IMR-90 (cell line): ENCODE data around the gene PMPCA. TPM values are rescaled to one million over a fixed set of nuclear protein-coding genes. Genes with fewer than 3 reads are reported as not detected.

ENCODE experiments used
- ATAC-seq: fragments of 200-7000 bp; cut with Tn5 transposase; 2 replicates; pipeline ENCODE4 v1.9.1; 2020; ENCODE audit warnings: low read depth, mild to moderate bottlenecking, moderate library complexity
- BruUV-seq: library from RNA; stranded (reverse); fragments of 400-500 nt; replicated peaks from 2 replicates; lab custom pipeline; 2021; lab: Mats Ljungman, UMichigan
- CTCF ChIA-PET: fragments of 300-600 bp; formaldehyde crosslinking; extraction: SDS; loops from one replicate; lab custom pipeline; 2021; ENCODE audit warnings: antibody characterized with exemption; lab: Yijun Ruan, JAX
- POLR2A ChIA-PET: fragments of 300-600 bp; sonication (Branson Sonifier 250); formaldehyde crosslinking; loops from one replicate; lab custom pipeline; 2022; ENCODE audit warnings: antibody characterized with exemption; ENCODE audit not compliant: unreplicated experiment; lab: Charles Lee
- DNase-seq: peaks from one replicate; pipeline ENCODE4 v3.0.0; 2013
- H2AFZ ChIP-seq: replicated peaks from 2 replicates; pipeline ENCODE3; 2013; ENCODE audit warnings: low read length, mild to moderate bottlenecking; ENCODE audit not compliant: poor library complexity
- H2AK5ac ChIP-seq: 2 replicates; pipeline ENCODE4 v1.6.1; 2013; ENCODE audit warnings: low read depth, low read length, inconsistent platforms
- H2AK9ac ChIP-seq: replicated peaks from 2 replicates; pipeline ENCODE3; 2013; ENCODE audit warnings: mild to moderate bottlenecking, low read depth, low read length, moderate library complexity; ENCODE audit not compliant: poor library complexity
- H2BK120ac ChIP-seq: 2 replicates; pipeline ENCODE4 v1.6.1; 2013; ENCODE audit warnings: low read depth, low read length, inconsistent platforms
- H2BK15ac ChIP-seq: 3 replicates; pipeline ENCODE4 v1.6.1; 2013; ENCODE audit warnings: low read depth, low read length, inconsistent platforms
- H2BK20ac ChIP-seq: 2 replicates; pipeline ENCODE4 v1.6.1; 2013; ENCODE audit warnings: low read depth, mild to moderate bottlenecking, inconsistent platforms, low read length, moderate library complexity
- H2BK5ac ChIP-seq: 2 replicates; pipeline ENCODE4 v1.6.1; 2013; ENCODE audit warnings: mild to moderate bottlenecking, low read depth, low read length, inconsistent platforms; ENCODE audit not compliant: poor library complexity, severe bottlenecking
- H3K14ac ChIP-seq: replicated peaks from 2 replicates; pipeline ENCODE4 v1.6.1; 2013; ENCODE audit warnings: low read depth, low read length, inconsistent platforms
- H3K18ac ChIP-seq: 2 replicates; pipeline ENCODE4 v1.6.1; 2013; ENCODE audit warnings: low read depth, low read length, control low read depth
- H3K23ac ChIP-seq: 2 replicates; pipeline ENCODE4 v1.6.1; 2013; ENCODE audit warnings: low read depth, low read length, inconsistent platforms
- H3K27ac ChIP-seq: 2 replicates; pipeline ENCODE4 v1.5.1; 2013; ENCODE audit warnings: mild to moderate bottlenecking, control low read depth, low read length; ENCODE audit not compliant: insufficient read depth
- H3K27me3 ChIP-seq: 2 replicates; pipeline ENCODE4 v1.6.1; 2013; ENCODE audit warnings: low read length; ENCODE audit not compliant: control insufficient read depth, insufficient read depth
- H3K36me3 ChIP-seq: 2 replicates; pipeline ENCODE4 v1.6.1; 2013; ENCODE audit warnings: low read length, mixed read lengths; ENCODE audit not compliant: control insufficient read depth, insufficient read depth
- H3K4ac ChIP-seq: 2 replicates; pipeline ENCODE4 v1.6.1; 2013; ENCODE audit warnings: low read depth, low read length, inconsistent platforms
- H3K4me1 ChIP-seq: 2 replicates; pipeline ENCODE4 v1.6.1; 2013; ENCODE audit warnings: low read length, mixed read lengths; ENCODE audit not compliant: control insufficient read depth, insufficient read depth
- H3K4me2 ChIP-seq: 2 replicates; pipeline ENCODE4 v1.6.1; 2013; ENCODE audit warnings: low read depth, mild to moderate bottlenecking, control low read depth, low read length, moderate library complexity
- H3K4me3 ChIP-seq: 2 replicates; pipeline ENCODE4 v1.5.1; 2013; ENCODE audit warnings: low read depth, mild to moderate bottlenecking, control low read depth, low read length, moderate library complexity; ENCODE audit not compliant: insufficient read depth
- H3K56ac ChIP-seq: 2 replicates; pipeline ENCODE4 v1.6.1; 2013; ENCODE audit warnings: low read length, inconsistent platforms; ENCODE audit not compliant: insufficient read depth; ENCODE audit errors: extremely low read depth
- H3K79me1 ChIP-seq, 2 experiments: 2 replicates each; pipeline ENCODE4 v1.6.1; 2013; ENCODE audit warnings: low read length in 2 of 2, inconsistent platforms in 1 of 2, low read depth in 1 of 2
- H3K9ac ChIP-seq: 2 replicates; pipeline ENCODE4 v1.6.1; 2013; ENCODE audit warnings: low read depth, low read length, control low read depth
- H3K9me1 ChIP-seq: 2 replicates; pipeline ENCODE4 v1.6.1; 2013; ENCODE audit warnings: low read length, inconsistent platforms; ENCODE audit not compliant: insufficient read depth
- H3K9me3 ChIP-seq: 2 replicates; pipeline ENCODE4 v1.6.1; 2013; ENCODE audit warnings: low read length; ENCODE audit not compliant: control insufficient read depth, insufficient read depth
- H4K20me1 ChIP-seq: 2 replicates; pipeline ENCODE4 v1.6.1; 2013; ENCODE audit warnings: low read length, inconsistent platforms; ENCODE audit not compliant: insufficient read depth
- H4K5ac ChIP-seq: 2 replicates; pipeline ENCODE4 v1.6.1; 2013; ENCODE audit warnings: mild to moderate bottlenecking, low read depth, low read length, control low read depth
- H4K8ac ChIP-seq, 2 experiments: 2 replicates each; pipeline ENCODE4 v1.6.1; 2013; ENCODE audit warnings: low read depth in 2 of 2, low read length in 2 of 2, control low read depth in 1 of 2, inconsistent platforms in 1 of 2
- H4K91ac ChIP-seq: 2 replicates; pipeline ENCODE4 v1.6.1; 2013; ENCODE audit warnings: low read depth, low read length, inconsistent platforms; ENCODE audit not compliant: insufficient read depth
- CEBPB ChIP-seq: IDR thresholded peaks from 2 replicates; pipeline ENCODE4 v1.6.1; 2012; ENCODE audit warnings: low read depth, low read length, improper control_type of control experiment
- CTCF ChIP-seq: conservative IDR thresholded peaks from 2 replicates; pipeline ENCODE4 v1.5.1; 2012; ENCODE audit warnings: mild to moderate bottlenecking, low read depth, low read length, improper control_type of control experiment
- MAFK ChIP-seq: IDR thresholded peaks from 2 replicates; pipeline ENCODE4 v1.6.1; 2012; ENCODE audit warnings: low read depth, low read length, improper control_type of control experiment
- RCOR1 ChIP-seq: IDR thresholded peaks from 2 replicates; pipeline ENCODE4 v1.6.1; 2012; ENCODE audit warnings: mild to moderate bottlenecking, low read length, improper control_type of control experiment; ENCODE audit not compliant: insufficient replicate concordance
- USF2 ChIP-seq: fragments of 150-350 bp; IDR thresholded peaks from 2 replicates; pipeline ENCODE4 v1.6.1; 2017; ENCODE audit warnings: mild to moderate bottlenecking, antibody characterized with exemption, low read length, low read depth
- WGBS, 2 experiments: methylation state at CpG; one replicate each; pipeline versions ENCODE4 v1.1.5 to v1.1.7; 2013; ENCODE audit warnings: missing lambda C conversion rate in 2 of 2; ENCODE audit not compliant: insufficient read length in 1 of 2; ENCODE audit errors: extremely low coverage in 2 of 2; 5-methylcytosine and 5-hydroxymethylcytosine counted together
- dilution Hi-C: fragments of 300-500 bp; cut with HindIII; formaldehyde crosslinking; loops from one replicate; pipeline ENCODE4 v1.14.3; 2018; ENCODE audit warnings: low sequenced_read_pairs; ENCODE audit not compliant: unreplicated experiment
- in situ Hi-C: fragments of 300-500 bp; cut with MboI; formaldehyde crosslinking; loops from 3 replicates; pipeline ENCODE4 v1.14.3; 2019; ENCODE audit warnings: low sequenced_read_pairs, inconsistent platforms, mixed read lengths
- intact Hi-C: fragments of 100-400 bp; cut with micrococcal nuclease; formaldehyde crosslinking; loops from 2 replicates; pipeline ENCODE4 v1.10.0; 2022
- polyA plus RNA-seq, 3 experiments: library from polyadenylated mRNA; depleted of rRNA; stranded (reverse); fragments of >200 nt; gene quantifications; 2 replicates each; pipeline ENCODE4 v1.2.3, GENCODE V29; 2012; ENCODE audit warnings: low replicate concordance in 1 of 3
- total RNA-seq: library from RNA; depleted of rRNA; stranded (reverse); fragments of >200 nt; gene quantifications from 2 replicates; pipeline ENCODE4 v1.2.3, GENCODE V29; 2012
- TF ChIP-seq, protein P1 (sequence below): fragments of 150-350 bp; IDR thresholded peaks from 2 replicates; pipeline ENCODE4 v1.6.1; 2016; ENCODE audit warnings: low read depth, mild to moderate bottlenecking, low read length, moderate library complexity, borderline replicate concordance

Gene PMPCA
- total and polyA plus RNA-seq, 2 of the 4 experiments (the other 2 are of a cell fraction): 62.6 to 95.8 TPM

GRCh38 chr9:136429075-136429628 lies 18.7 kb downstream of the PMPCA start:
- CTCF ChIA-PET: no interaction called here
- dilution Hi-C loops: no loop called here

More at GRCh38 chr9:136429075-136429628, 18.7 kb downstream of the PMPCA start:
- Histone ChIP-seq H3K4me3 (no peak overlapping the region), H3K79me1 (peaks cover 0 to 16% of the 10 kb centered on the region in 2 experiments; a peak in 3 of 4 replicates), H3K9me3 (no peaks in the 10 kb centered on the region), H2AFZ (no peak overlapping the region), H2AK9ac (no peak overlapping the region), H3K23ac (no peak overlapping the region), H3K18ac (no peak overlapping the region), H2BK5ac (no peak overlapping the region), H3K27ac (no peak overlapping the region), H2BK20ac (no peak overlapping the region), H4K20me1 (peaks cover 17% of the 10 kb centered on the region), H3K36me3 (peaks cover 46% of the 10 kb centered on the region), H3K4me1 (no peaks in the 10 kb centered on the region), H2BK15ac (no peak overlapping the region), H3K27me3 (no peaks in the 10 kb centered on the region), H3K9ac (no peak overlapping the region), H3K56ac (no peak overlapping the region), H4K91ac (no peak overlapping the region), H3K4ac (no peak overlapping the region), H3K9me1 (no peaks in the 10 kb centered on the region), H3K4me2 (no peak overlapping the region), H4K5ac (no peak overlapping the region), H2BK120ac (no peak overlapping the region), H3K14ac (no peak overlapping the region), H4K8ac (no peak overlapping the region), H2AK5ac (no peak overlapping the region)
- TF ChIP-seq USF2 (no peak), RCOR1 (no peak), MAFK (no peak), CEBPB (no peak), CTCF (no peak)
- TF ChIP-seq, protein P1, sequence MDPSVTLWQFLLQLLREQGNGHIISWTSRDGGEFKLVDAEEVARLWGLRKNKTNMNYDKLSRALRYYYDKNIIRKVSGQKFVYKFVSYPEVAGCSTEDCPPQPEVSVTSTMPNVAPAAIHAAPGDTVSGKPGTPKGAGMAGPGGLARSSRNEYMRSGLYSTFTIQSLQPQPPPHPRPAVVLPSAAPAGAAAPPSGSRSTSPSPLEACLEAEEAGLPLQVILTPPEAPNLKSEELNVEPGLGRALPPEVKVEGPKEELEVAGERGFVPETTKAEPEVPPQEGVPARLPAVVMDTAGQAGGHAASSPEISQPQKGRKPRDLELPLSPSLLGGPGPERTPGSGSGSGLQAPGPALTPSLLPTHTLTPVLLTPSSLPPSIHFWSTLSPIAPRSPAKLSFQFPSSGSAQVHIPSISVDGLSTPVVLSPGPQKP: no peak
- WGBS, 2 experiments: 86% methylated on average over 13 of the region's 21 CpGs; no CpG with 5 or more reads in 1 of the 2 experiments
- DNase-seq (no peak), ATAC-seq (no peak)
- POLR2A ChIA-PET: no interaction called here
- intact Hi-C loops (no loop called here), in situ Hi-C loops (no loop called here)
- no TSS peak for BruUV-seq
